Trophoblast cell (in vitro differentiated cells and primary cell): ENCODE measurements around the gene NLRP6.
"Not testable (repeated sequence)": the region's sequence is repeated elsewhere in the genome, so short reads cannot be mapped to it uniquely, and the experiment has no call there.

Experiments used
- DNase-seq, 2 donors: peaks; one replicate each; pipeline ENCODE4 v3.0.0-alpha.2; 2016
- H2AFZ ChIP-seq: 2 replicates; pipeline ENCODE4 v1.6.1; 2013; ENCODE audit warnings: low read length, moderate library complexity, mild to moderate bottlenecking; ENCODE audit not compliant: insufficient read depth, poor library complexity
- H2AK5ac ChIP-seq: 2 replicates; pipeline ENCODE4 v1.6.1; 2013; ENCODE audit warnings: mild to moderate bottlenecking, low read length
- H2BK120ac ChIP-seq: 2 replicates; pipeline ENCODE4 v1.6.1; 2013; ENCODE audit warnings: low read length, mild to moderate bottlenecking, moderate library complexity; ENCODE audit not compliant: insufficient read depth, poor library complexity
- H2BK12ac ChIP-seq: 2 replicates; pipeline ENCODE4 v1.6.1; 2013; ENCODE audit warnings: mild to moderate bottlenecking, low read length, moderate library complexity
- H2BK5ac ChIP-seq: 2 replicates; pipeline ENCODE4 v1.6.1; 2013; ENCODE audit warnings: low read length, low read depth, moderate library complexity, mild to moderate bottlenecking; ENCODE audit not compliant: poor library complexity
- H3K14ac ChIP-seq: 2 replicates; pipeline ENCODE4 v1.6.1; 2013; ENCODE audit warnings: mild to moderate bottlenecking, low read length
- H3K18ac ChIP-seq: 2 replicates; pipeline ENCODE4 v1.6.1; 2013; ENCODE audit warnings: mild to moderate bottlenecking, low read length
- H3K23ac ChIP-seq: 2 replicates; pipeline ENCODE4 v1.6.1; 2013; ENCODE audit warnings: low read length
- H3K27ac ChIP-seq: 2 replicates; pipeline ENCODE4 v1.5.1; 2013; ENCODE audit warnings: low read depth, mild to moderate bottlenecking, inconsistent platforms, low read length, moderate library complexity
- H3K27me3 ChIP-seq: 2 replicates; pipeline ENCODE4 v1.6.1; 2013; ENCODE audit warnings: inconsistent platforms, mild to moderate bottlenecking, low read length, moderate library complexity; ENCODE audit not compliant: insufficient read depth
- H3K36me3 ChIP-seq, 2 experiments: 1 replicate in 1 of 2; 2 replicates in 1 of 2; pipeline ENCODE4 v1.6.1; 2013; ENCODE audit warnings: low read length in 2 of 2, mild to moderate bottlenecking in 2 of 2, moderate library complexity in 1 of 2; ENCODE audit not compliant: insufficient read depth in 2 of 2, control insufficient read depth in 1 of 2
- H3K4ac ChIP-seq: 2 replicates; pipeline ENCODE4 v1.6.1; 2013; ENCODE audit warnings: low read depth, mild to moderate bottlenecking, low read length, moderate library complexity
- H3K4me1 ChIP-seq, 2 experiments: 1 replicate in 1 of 2; 2 replicates in 1 of 2; pipeline ENCODE4 v1.6.1; 2013; ENCODE audit warnings: low read length in 2 of 2, mild to moderate bottlenecking in 2 of 2, moderate library complexity in 1 of 2; ENCODE audit not compliant: insufficient read depth in 2 of 2, control insufficient read depth in 1 of 2
- H3K4me2 ChIP-seq: 2 replicates; pipeline ENCODE4 v1.6.1; 2013; ENCODE audit warnings: inconsistent platforms, mild to moderate bottlenecking, low read length, moderate library complexity
- H3K4me3 ChIP-seq: 2 replicates; pipeline ENCODE4 v1.5.1; 2013; ENCODE audit warnings: mild to moderate bottlenecking, low read depth, low read length, inconsistent platforms
- H3K79me1 ChIP-seq: one replicate; pipeline ENCODE4 v1.6.1; 2013; ENCODE audit warnings: low read length
- H3K79me2 ChIP-seq: 2 replicates; pipeline ENCODE4 v1.6.1; 2013; ENCODE audit warnings: low read length, mild to moderate bottlenecking; ENCODE audit not compliant: control insufficient read depth, insufficient read depth, poor library complexity
- H3K9ac ChIP-seq: 2 replicates; pipeline ENCODE4 v1.6.1; 2013; ENCODE audit warnings: mild to moderate bottlenecking, low read length
- H3K9me3 ChIP-seq: 2 replicates; pipeline ENCODE4 v1.6.1; 2013; ENCODE audit warnings: low read depth, mild to moderate bottlenecking, control low read depth, inconsistent platforms, low read length; ENCODE audit not compliant: insufficient read depth
- H4K12ac ChIP-seq: 2 replicates; pipeline ENCODE4 v1.6.1; 2013; ENCODE audit warnings: low read depth, mild to moderate bottlenecking, low read length, moderate library complexity
- H4K8ac ChIP-seq: 2 replicates; pipeline ENCODE4 v1.6.1; 2013; ENCODE audit warnings: low read depth, mild to moderate bottlenecking, low read length, moderate library complexity
- H4K91ac ChIP-seq: one replicate; pipeline ENCODE4 v1.6.1; 2013; ENCODE audit warnings: low read depth, mild to moderate bottlenecking, low read length, moderate library complexity
- WGBS: extraction: QIAGEN DNeasy Blood & Tissue Kit; methylation state at CpG from one replicate; pipeline ENCODE4 v1.1.7; 2013; ENCODE audit warnings: missing lambda C conversion rate; ENCODE audit not compliant: insufficient read length, insufficient coverage; ENCODE audit errors: extremely low coverage; 5-methylcytosine and 5-hydroxymethylcytosine counted together

The NLRP6 gene

GRCh38 chr11:313787-314553 is 35.8 kb downstream of the NLRP6 start, which contains the start of gene IFITM1:
TSS of gene IFITM1 (plus strand) at chr11:314040. CDS start at chr11:314171, 131 bp downstream.
- peaks cover 1% of the 10 kb centered on the region for H3K9me3 ChIP-seq
- H2BK120ac ChIP-seq = peak within 1 kb of the TSS; percentile 68
- H2AFZ ChIP-seq = peak within 1 kb of the TSS; percentile 71
- no peak within 1 kb of the TSS for H3K23ac ChIP-seq
- peak within 1 kb of the TSS; percentile 56 for H3K4ac ChIP-seq
- peaks cover 2% of the 10 kb centered on the region for H3K79me2 ChIP-seq
- peak within 1 kb of the TSS; percentile 60 for H3K14ac ChIP-seq
- H3K9ac ChIP-seq = peak within 1 kb of the TSS; percentile 42
- no CpG with 5 or more reads among the region's 18 CpGs for WGBS
- peak within 1 kb of the TSS; percentile 92 for H2BK12ac ChIP-seq
- H3K36me3 ChIP-seq = no peaks in the 10 kb centered on the region
- H4K8ac ChIP-seq = peak within 1 kb of the TSS; percentile 81
- peak within 1 kb of the TSS; percentile 77 for H4K12ac ChIP-seq
- DNase-seq = peak in 1 of 2 donors; percentile 33
- H2AK5ac ChIP-seq = peak within 1 kb of the TSS; percentile 13
- peak within 1 kb of the TSS; percentile 61 for H3K4me2 ChIP-seq
- peaks cover 6% of the 10 kb centered on the region for H3K79me1 ChIP-seq
- H4K91ac ChIP-seq = peak within 1 kb of the TSS; percentile 81
- peak within 1 kb of the TSS; percentile 25 for H3K4me3 ChIP-seq
- peak within 1 kb of the TSS; percentile 46 for H2BK5ac ChIP-seq
- peak within 1 kb of the TSS; percentile 89 for H3K18ac ChIP-seq
- H3K27ac ChIP-seq = peak within 1 kb of the TSS; percentile 36
- peaks cover 10 to 12% of the 10 kb centered on the region in 2 experiments for H3K4me1 ChIP-seq
- H3K27me3 ChIP-seq = peaks cover 4% of the 10 kb centered on the region

DNA sequence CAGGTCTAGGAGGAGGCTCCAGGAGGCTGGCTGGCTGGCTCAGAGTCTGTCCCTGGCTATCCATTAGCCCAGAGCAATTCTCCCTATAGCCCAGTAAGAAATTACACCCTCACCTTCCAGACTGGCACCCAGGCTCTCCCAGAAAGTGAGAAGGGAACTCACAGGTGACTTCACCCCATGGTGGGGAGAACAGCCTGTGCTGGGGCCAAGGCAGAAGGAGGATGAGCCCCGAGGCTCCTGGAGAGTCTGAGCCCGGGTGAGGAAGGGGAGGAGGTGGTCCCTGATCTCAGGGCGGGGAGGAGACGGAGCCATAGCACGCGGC is 36.3 kb downstream of the NLRP6 start:
- H3K4me3 ChIP-seq, H3K9me3 ChIP-seq, H3K79me1 ChIP-seq, H3K4ac ChIP-seq, H2AFZ ChIP-seq, DNase-seq, H3K27me3 ChIP-seq, H2BK12ac ChIP-seq, H2BK120ac ChIP-seq, H3K14ac ChIP-seq, H3K23ac ChIP-seq, H4K12ac ChIP-seq, H4K8ac ChIP-seq, H4K91ac ChIP-seq, H2BK5ac ChIP-seq, H3K18ac ChIP-seq, H3K4me2 ChIP-seq, H3K9ac ChIP-seq, H3K79me2 ChIP-seq, H3K27ac ChIP-seq, H2AK5ac ChIP-seq, H3K36me3 ChIP-seq: not testable (repeated sequence)
- WGBS = no CpG with 5 or more reads among the region's 6 CpGs
- H3K4me1 ChIP-seq = peaks cover 11 to 13% of the 10 kb centered on the region in 2 experiments

DNA sequence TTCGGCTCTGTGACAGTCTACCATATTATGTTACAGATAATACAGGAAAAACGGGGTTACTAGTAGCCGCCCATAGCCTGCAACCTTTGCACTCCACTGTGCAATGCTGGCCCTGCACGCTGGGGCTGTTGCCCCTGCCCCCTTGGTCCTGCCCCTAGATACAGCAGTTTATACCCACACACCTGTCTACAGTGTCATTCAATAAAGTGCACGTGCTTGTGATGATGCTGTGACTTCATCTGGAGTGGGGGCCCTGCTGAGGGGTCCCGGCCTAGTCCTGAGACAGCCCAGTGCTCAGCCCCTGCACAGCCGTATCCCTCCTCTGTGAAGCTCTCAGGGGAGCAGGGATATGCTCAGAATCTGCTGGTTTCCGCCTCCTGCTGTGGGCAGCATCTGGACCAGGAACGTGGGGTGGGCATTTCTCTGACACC is 36.9 kb downstream of the NLRP6 start:
- Histone ChIP-seq H2BK5ac (no peak overlapping the region), H4K8ac (no peak overlapping the region), H4K12ac (no peak overlapping the region), H2BK120ac (no peak overlapping the region), H3K9me3 (peaks cover 1% of the 10 kb centered on the region), H3K18ac (no peak overlapping the region), H3K4me1 (peaks cover 12 to 13% of the 10 kb centered on the region in 2 experiments), H2AFZ (no peak overlapping the region), H3K27me3 (peaks cover 4% of the 10 kb centered on the region), H3K23ac (no peak overlapping the region), H2AK5ac (no peak overlapping the region), H3K4me2 (no peak overlapping the region), H3K79me2 (peaks cover 4% of the 10 kb centered on the region), H3K14ac (no peak overlapping the region), H3K27ac (no peak overlapping the region), H4K91ac (no peak overlapping the region), H3K9ac (no peak overlapping the region), H2BK12ac (no peak overlapping the region), H3K4ac (no peak overlapping the region), H3K36me3 (no peaks in the 10 kb centered on the region), H3K4me3 (peak overlapping the region; percentile 3), H3K79me1 (peaks cover 6% of the 10 kb centered on the region)
- no CpG with 5 or more reads among the region's 9 CpGs for WGBS
- DNase-seq = no peak

DNA sequence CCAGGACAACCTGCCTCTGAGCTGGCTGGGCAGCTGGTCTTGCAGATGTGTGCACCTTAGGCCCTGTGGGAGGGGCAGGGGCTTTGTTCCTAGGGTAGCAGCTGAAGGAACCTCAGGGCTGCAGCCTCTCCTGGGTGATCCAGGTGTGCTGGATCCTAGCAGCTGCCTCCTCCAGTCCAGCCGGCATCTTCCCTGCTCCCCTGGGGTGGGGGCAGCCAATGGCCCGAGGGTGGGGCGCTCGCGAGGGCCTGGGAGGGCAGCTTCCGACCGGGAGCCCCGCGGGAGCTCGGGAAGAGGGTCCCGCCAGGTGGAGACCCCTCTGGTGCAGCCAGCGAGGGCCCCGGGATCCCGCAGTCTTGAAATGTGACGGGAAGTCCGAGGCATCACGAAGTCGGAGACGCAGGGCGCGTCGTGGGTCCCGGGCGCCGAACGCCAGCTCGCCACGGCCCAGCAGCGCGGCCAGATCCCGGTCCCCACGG is 37.3 kb downstream of the NLRP6 start:
- H3K9ac ChIP-seq = no peak overlapping the region
- no peaks in the 10 kb centered on the region for H3K36me3 ChIP-seq
- H3K18ac ChIP-seq = no peak overlapping the region
- H3K4ac ChIP-seq = no peak overlapping the region
- H3K79me2 ChIP-seq = peaks cover 4% of the 10 kb centered on the region
- H2BK12ac ChIP-seq = no peak overlapping the region
- no peak overlapping the region for H4K8ac ChIP-seq
- no peak overlapping the region for H2AFZ ChIP-seq
- peaks cover 4% of the 10 kb centered on the region for H3K27me3 ChIP-seq
- no CpG with 5 or more reads among the region's 32 CpGs for WGBS
- no peak overlapping the region for H3K4me2 ChIP-seq
- no peak for DNase-seq
- H2BK5ac ChIP-seq = no peak overlapping the region
- H2BK120ac ChIP-seq = no peak overlapping the region
- H3K4me1 ChIP-seq = peaks cover 16 to 17% of the 10 kb centered on the region in 2 experiments
- H3K79me1 ChIP-seq = peaks cover 10% of the 10 kb centered on the region
- no peak overlapping the region for H2AK5ac ChIP-seq
- H3K4me3 ChIP-seq = no peak overlapping the region
- peaks cover 1% of the 10 kb centered on the region for H3K9me3 ChIP-seq
- H3K23ac ChIP-seq = no peak overlapping the region
- no peak overlapping the region for H3K14ac ChIP-seq
- no peak overlapping the region for H4K12ac ChIP-seq
- H3K27ac ChIP-seq = no peak overlapping the region
- H4K91ac ChIP-seq = no peak overlapping the region
